Left ventricle myocardium inferior (tissue), 1 donor: ENCODE results near the gene IGFALS. TPM values are rescaled to one million over a fixed set of nuclear protein-coding genes. Genes with fewer than 3 reads are reported as not detected.

Source experiments
- DNase-seq: peaks from one replicate; pipeline ENCODE4 v3.0.0-alpha.2; 2020
- H3K27ac ChIP-seq: fragments of 200-600 bp; replicated peaks from 2 replicates; pipeline ENCODE4 v1.8.0; 2021
- H3K27me3 ChIP-seq: fragments of 200-600 bp; 2 replicates; pipeline ENCODE4 v1.8.0; 2021; ENCODE audit warnings: low read depth
- H3K36me3 ChIP-seq: fragments of 200-600 bp; 2 replicates; pipeline ENCODE4 v1.8.0; 2021
- H3K4me1 ChIP-seq: fragments of 200-600 bp; 2 replicates; pipeline ENCODE4 v1.8.0; 2021
- H3K4me3 ChIP-seq: fragments of 200-600 bp; 2 replicates; pipeline ENCODE4 v1.8.0; 2021; ENCODE audit warnings: mild to moderate bottlenecking, moderate library complexity
- H3K9me3 ChIP-seq: fragments of 200-600 bp; replicated peaks from 2 replicates; pipeline ENCODE4 v1.8.0; 2021
- CTCF ChIP-seq: fragments of 200-600 bp; IDR thresholded peaks from 2 replicates; pipeline ENCODE4 v1.8.0; 2021; ENCODE audit warnings: antibody characterized with exemption, mild to moderate bottlenecking, borderline replicate concordance
- intact Hi-C: fragments of 100-400 bp; cut with micrococcal nuclease; formaldehyde crosslinking; loops from one replicate; pipeline ENCODE4 v1.11.0; 2022
- total RNA-seq: library from RNA; stranded (reverse); fragmentation: NEBNext Ultra II Directional; extraction: Animal tissue kit (Norgen Biotek cat#: 25700); gene quantifications from one replicate; pipeline ENCODE4 v1.2.1, GENCODE V29; 2021
- donor health status: DM: no; HTN: yes; CAD: no; lungs with severe emphysema.

IGFALS gene
- total RNA-seq, 1 donor from 2014 or later: not detected

- DNase-seq: no peak
- no peak overlapping the region for H3K27ac ChIP-seq
- no peak overlapping the region for H3K4me3 ChIP-seq
- intact Hi-C loops: no loop called here
- peaks cover 58% of the 10 kb centered on the region for H3K36me3 ChIP-seq
- H3K9me3 ChIP-seq: no peaks in the 10 kb centered on the region
- no peak for TF ChIP-seq CTCF
- H3K27me3 ChIP-seq: no peaks in the 10 kb centered on the region
- peaks cover 65% of the 10 kb centered on the region for H3K4me1 ChIP-seq
These were observed 16.9 kb downstream of the IGFALS start for GRCh38 chr16:1776672-1776955.

- Histone ChIP-seq H3K4me3 (no peak overlapping the region), H3K4me1 (peaks cover 65% of the 10 kb centered on the region), H3K9me3 (no peaks in the 10 kb centered on the region), H3K27me3 (no peaks in the 10 kb centered on the region), H3K27ac (no peak overlapping the region), H3K36me3 (peaks cover 57% of the 10 kb centered on the region)
- no peak for DNase-seq
- TF ChIP-seq CTCF: no peak
- intact Hi-C loops: no loop called here
These were observed 17.4 kb downstream of the IGFALS start for GRCh38 chr16:1775846-1776671.

- no peak for TF ChIP-seq CTCF
- Histone ChIP-seq H3K9me3 (no peaks in the 10 kb centered on the region), H3K4me3 (no peak overlapping the region), H3K4me1 (peaks cover 65% of the 10 kb centered on the region), H3K36me3 (peaks cover 48% of the 10 kb centered on the region), H3K27me3 (no peaks in the 10 kb centered on the region), H3K27ac (no peak overlapping the region)
- intact Hi-C loops: no loop called here
- no peak for DNase-seq
These were observed 18.3 kb downstream of the IGFALS start for GRCh38 chr16:1775006-1775845.

- Histone ChIP-seq H3K4me3 (peak overlapping the region; percentile 92), H3K9me3 (no peaks in the 10 kb centered on the region), H3K27ac (no peak overlapping the region), H3K4me1 (peaks cover 65% of the 10 kb centered on the region), H3K36me3 (peaks cover 42% of the 10 kb centered on the region), H3K27me3 (no peaks in the 10 kb centered on the region)
- intact Hi-C loops: no loop called here
- DNase-seq: no peak
- TF ChIP-seq CTCF: no peak
These were observed 19.1 kb downstream of the IGFALS start for GRCh38 chr16:1774448-1774780.

- no peak for DNase-seq
- intact Hi-C loops: no loop called here
- Histone ChIP-seq H3K27ac (peak overlapping the region; percentile 95), H3K4me3 (peak overlapping the region; percentile 92), H3K36me3 (peaks cover 43% of the 10 kb centered on the region), H3K4me1 (peaks cover 65% of the 10 kb centered on the region), H3K9me3 (no peaks in the 10 kb centered on the region), H3K27me3 (no peaks in the 10 kb centered on the region)
- TF ChIP-seq CTCF: no peak
These were observed 19.6 kb downstream of the IGFALS start for GRCh38 chr16:1773703-1774447.
